Measurements from ENCODE around the gene SYNM. TPM values are rescaled to one million over a fixed set of nuclear protein-coding genes. Genes with fewer than 3 reads are reported as not detected.

The SYNM gene
- total RNA-seq, 1 experiment from 2014 or later = 0.12 TPM

GRCh38 chr15:99128411-99128810 is 23.5 kb downstream of the SYNM start:
- no peak for TF ChIP-seq CTCF (IDR thresholded peaks at IDR 0.05; ENCODE audit: unreplicated experiment)
- no peak overlapping the region for H3K4me3 Mint-ChIP-seq (ENCODE audit: unreplicated experiment)
- peaks cover 14% of the 10 kb centered on the region for H3K4me1 Mint-ChIP-seq (ENCODE audit: insufficient read depth, unreplicated experiment)
- H3K36me3 Mint-ChIP-seq (ENCODE audit: insufficient read depth, unreplicated experiment) = no peaks in the 10 kb centered on the region
- H3K9me3 Mint-ChIP-seq (ENCODE audit: unreplicated experiment) = no peaks in the 10 kb centered on the region
- no TSS peak for BruUV-seq (replicated peaks)
- ChIA-PET CTCF (interaction anchor here (1.1 to 1.5 kb wide), 2 partner anchors 28 to 609 kb away, joined by 3 read pairs; no protein-coding TSS in a partner anchor), POLR2A (no interaction called here)
- intact Hi-C loops (cut with micrococcal nuclease) = no loop called here
- DNase-seq (ENCODE audit: unreplicated experiment) = no peak
- no peak overlapping the region for H3K27ac Mint-ChIP-seq (ENCODE audit: low read depth, unreplicated experiment)
- no peaks in the 10 kb centered on the region for H3K27me3 Mint-ChIP-seq (ENCODE audit: insufficient read depth, unreplicated experiment)

- peaks cover 4% of the 10 kb centered on the region for H3K36me3 Mint-ChIP-seq (ENCODE audit: insufficient read depth, unreplicated experiment)
- H3K4me3 Mint-ChIP-seq (ENCODE audit: unreplicated experiment) = no peak overlapping the region
- no peaks in the 10 kb centered on the region for H3K9me3 Mint-ChIP-seq (ENCODE audit: unreplicated experiment)
- peaks cover 2% of the 10 kb centered on the region for H3K4me1 Mint-ChIP-seq (ENCODE audit: insufficient read depth, unreplicated experiment)
- no peak for DNase-seq (ENCODE audit: unreplicated experiment)
- intact Hi-C loops (cut with micrococcal nuclease) = loop anchor here (5.0 kb wide), 1 partner anchor 362 kb away; no protein-coding TSS in a partner anchor
- no peaks in the 10 kb centered on the region for H3K27me3 Mint-ChIP-seq (ENCODE audit: insufficient read depth, unreplicated experiment)
- POLR2A ChIA-PET = no interaction called here
- TF ChIP-seq CTCF (IDR thresholded peaks at IDR 0.05; ENCODE audit: unreplicated experiment) = no peak
- CTCF ChIA-PET = interaction anchor here (1.2 kb wide), 1 partner anchor 30 kb away, joined by 5 read pairs; no protein-coding TSS in a partner anchor
- BruUV-seq (replicated peaks) = no TSS peak
- H3K27ac Mint-ChIP-seq (ENCODE audit: low read depth, unreplicated experiment) = no peak overlapping the region
These were observed 24.8 kb downstream of the SYNM start for GRCh38 chr15:99129644-99130043.

- Mint-ChIP-seq H3K9me3 (ENCODE audit: unreplicated experiment) (no peaks in the 10 kb centered on the region), H3K4me3 (ENCODE audit: unreplicated experiment) (no peak overlapping the region), H3K36me3 (ENCODE audit: insufficient read depth, unreplicated experiment) (peaks cover 4% of the 10 kb centered on the region), H3K27me3 (ENCODE audit: insufficient read depth, unreplicated experiment) (no peaks in the 10 kb centered on the region), H3K27ac (ENCODE audit: low read depth, unreplicated experiment) (no peak overlapping the region), H3K4me1 (ENCODE audit: insufficient read depth, unreplicated experiment) (no peaks in the 10 kb centered on the region)
- POLR2A ChIA-PET = no interaction called here
- BruUV-seq (replicated peaks) = no TSS peak
- CTCF ChIA-PET = interaction anchor here (1.2 kb wide), 1 partner anchor 31 kb away, joined by 5 read pairs; no protein-coding TSS in a partner anchor
- intact Hi-C loops (cut with micrococcal nuclease) = loop anchor here (5.0 kb wide), 1 partner anchor 363 kb away; no protein-coding TSS in a partner anchor
- no peak for DNase-seq (ENCODE audit: unreplicated experiment)
- no peak for TF ChIP-seq CTCF (IDR thresholded peaks at IDR 0.05; ENCODE audit: unreplicated experiment)
These were observed 25.4 kb downstream of the SYNM start for GRCh38 chr15:99130314-99130713.

GRCh38 chr15:99130765-99131440 is 26.0 kb downstream of the SYNM start:
- DNase-seq (ENCODE audit: unreplicated experiment) = no peak
- Mint-ChIP-seq H3K36me3 (ENCODE audit: insufficient read depth, unreplicated experiment) (peaks cover 8% of the 10 kb centered on the region), H3K4me3 (ENCODE audit: unreplicated experiment) (no peak overlapping the region), H3K4me1 (ENCODE audit: insufficient read depth, unreplicated experiment) (no peaks in the 10 kb centered on the region), H3K27me3 (ENCODE audit: insufficient read depth, unreplicated experiment) (no peaks in the 10 kb centered on the region), H3K27ac (ENCODE audit: low read depth, unreplicated experiment) (no peak overlapping the region), H3K9me3 (ENCODE audit: unreplicated experiment) (no peaks in the 10 kb centered on the region)
- ChIA-PET POLR2A (no interaction called here), CTCF (interaction anchor here (1.2 kb wide), 1 partner anchor 32 kb away, joined by 5 read pairs; no protein-coding TSS in a partner anchor)
- TF ChIP-seq CTCF (IDR thresholded peaks at IDR 0.05; ENCODE audit: unreplicated experiment) = no peak
- intact Hi-C loops (cut with micrococcal nuclease) = loop anchor here (5.0 kb wide), 1 partner anchor 364 kb away; no protein-coding TSS in a partner anchor
- no TSS peak for BruUV-seq (replicated peaks)
